Prostate gland (tissue), 2 donors: Measurements from ENCODE around the gene TBX2. TPM values are rescaled to one million over a fixed set of nuclear protein-coding genes. Genes with fewer than 3 reads are reported as not detected.

Source experiments
- DNase-seq: peaks from one replicate; pipeline ENCODE4 v3.0.0-alpha.2; 2019; ENCODE audit warnings: low spot score
- H3K27ac ChIP-seq, 2 donors: fragments of 200-600 bp; sonication (generic); 2 replicates each; pipeline ENCODE4 v1.5.1; 2017 to 2019
- H3K27me3 ChIP-seq: fragments of 200-600 bp; sonication (generic); replicated peaks from 2 replicates; pipeline ENCODE4 v1.5.1; 2019; ENCODE audit not compliant: insufficient read depth
- H3K36me3 ChIP-seq, 2 donors: fragments of 200-600 bp; sonication (generic); 1 replicate in 1 of 2; 2 replicates in 1 of 2; pipeline versions ENCODE4 v1.5.1 to v1.8.1; 2017 to 2019
- H3K4me1 ChIP-seq: fragments of 200-600 bp; sonication (generic); replicated peaks from 2 replicates; pipeline ENCODE4 v1.5.1; 2019
- H3K4me3 ChIP-seq, 2 donors: fragments of 200-600 bp; sonication (generic); 2 replicates each; pipeline ENCODE4 v1.5.1; 2017 to 2019
- H3K9me3 ChIP-seq: fragments of 200-600 bp; sonication (generic); 2 replicates; pipeline ENCODE4 v1.5.1; 2017
- POLR2A ChIP-seq: fragments of 450-650 bp; IDR thresholded peaks from one replicate; pipeline ENCODE4 v1.6.1; 2016; ENCODE audit warnings: antibody characterized with exemption, mild to moderate bottlenecking
- POLR2AphosphoS5 ChIP-seq: sonication (generic); formaldehyde crosslinking; IDR thresholded peaks from one replicate; pipeline ENCODE4 v1.6.1; 2017; ENCODE audit warnings: antibody characterized with exemption
- WGBS: methylation state at CpG from one replicate; pipeline ENCODE4 v1.1.5; 2018; 5-methylcytosine and 5-hydroxymethylcytosine counted together
- intact Hi-C: fragments of 100-400 bp; cut with DNase I; formaldehyde crosslinking; loops from one replicate; pipeline ENCODE4 v1.14.2; 2022
- total RNA-seq, 2 donors: library from RNA; depleted of rRNA; stranded (reverse); fragments of >200 nt; gene quantifications; one replicate each; pipeline ENCODE4 v1.1.0, GENCODE V29; 2016
- TF ChIP-seq, protein P1 (sequence below), 4 experiments: fragments of 200-600 bp in 2 of 4; fragments of 450-650 bp in 2 of 4; sonication (generic) in 2 of 4; IDR thresholded peaks; 1 replicate in 3 of 4; 2 replicates in 1 of 4; pipeline ENCODE4 v1.5.1; 2016 to 2019; ENCODE audit warnings: antibody characterized with exemption in 4 of 4, mild to moderate bottlenecking in 2 of 4, moderate library complexity in 2 of 4

The TBX2 gene
- total RNA-seq, 2 donors from 2014 or later: 9.2 to 34.1 TPM

GRCh38 chr17:61457226-61457983, 57.8 kb downstream of the TBX2 start:
- no peaks in the 10 kb centered on the region for H3K4me1 ChIP-seq
- intact Hi-C loops: loop anchor here (5.0 kb wide), 2 partner anchors 35 to 45 kb away; no protein-coding TSS in a partner anchor
- no peak overlapping the region for H3K4me3 ChIP-seq

GRCh38 chr17:61458000-61458399, 58.4 kb downstream of the TBX2 start:
- TF ChIP-seq POLR2A: no peak
- TF ChIP-seq, protein P1, sequence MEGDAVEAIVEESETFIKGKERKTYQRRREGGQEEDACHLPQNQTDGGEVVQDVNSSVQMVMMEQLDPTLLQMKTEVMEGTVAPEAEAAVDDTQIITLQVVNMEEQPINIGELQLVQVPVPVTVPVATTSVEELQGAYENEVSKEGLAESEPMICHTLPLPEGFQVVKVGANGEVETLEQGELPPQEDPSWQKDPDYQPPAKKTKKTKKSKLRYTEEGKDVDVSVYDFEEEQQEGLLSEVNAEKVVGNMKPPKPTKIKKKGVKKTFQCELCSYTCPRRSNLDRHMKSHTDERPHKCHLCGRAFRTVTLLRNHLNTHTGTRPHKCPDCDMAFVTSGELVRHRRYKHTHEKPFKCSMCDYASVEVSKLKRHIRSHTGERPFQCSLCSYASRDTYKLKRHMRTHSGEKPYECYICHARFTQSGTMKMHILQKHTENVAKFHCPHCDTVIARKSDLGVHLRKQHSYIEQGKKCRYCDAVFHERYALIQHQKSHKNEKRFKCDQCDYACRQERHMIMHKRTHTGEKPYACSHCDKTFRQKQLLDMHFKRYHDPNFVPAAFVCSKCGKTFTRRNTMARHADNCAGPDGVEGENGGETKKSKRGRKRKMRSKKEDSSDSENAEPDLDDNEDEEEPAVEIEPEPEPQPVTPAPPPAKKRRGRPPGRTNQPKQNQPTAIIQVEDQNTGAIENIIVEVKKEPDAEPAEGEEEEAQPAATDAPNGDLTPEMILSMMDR (IDR thresholded peaks at IDR 0.05): no peak
- no peak for TF ChIP-seq POLR2AphosphoS5
- no peaks in the 10 kb centered on the region for H3K36me3 ChIP-seq
- H3K27ac ChIP-seq: peak overlapping the region in 1 of 2 donors; percentile 21
- 52% methylated on average over 14 of the region's 14 CpGs for WGBS
- DNase-seq: no peak
- intact Hi-C loops: loop anchor here (5.0 kb wide), 2 partner anchors 34 to 46 kb away; no protein-coding TSS in a partner anchor
- H3K4me1 ChIP-seq: no peaks in the 10 kb centered on the region
- peaks cover 32% of the 10 kb centered on the region for H3K27me3 ChIP-seq
- no peak overlapping the region for H3K4me3 ChIP-seq
- H3K9me3 ChIP-seq: no peaks in the 10 kb centered on the region

More at GRCh38 chr17:61457226-61457983, 57.8 kb downstream of the TBX2 start:
- Histone ChIP-seq H3K27me3 (peaks cover 37% of the 10 kb centered on the region), H3K9me3 (no peaks in the 10 kb centered on the region), H3K36me3 (no peaks in the 10 kb centered on the region), H3K27ac (peak overlapping the region in 1 of 2 donors; percentile 21)
- no peak for DNase-seq
- TF ChIP-seq, protein P1 (IDR thresholded peaks at IDR 0.05): no peak
- TF ChIP-seq POLR2AphosphoS5 (no peak), POLR2A (no peak)
- 31% methylated on average over 37 of the region's 39 CpGs for WGBS

DNA sequence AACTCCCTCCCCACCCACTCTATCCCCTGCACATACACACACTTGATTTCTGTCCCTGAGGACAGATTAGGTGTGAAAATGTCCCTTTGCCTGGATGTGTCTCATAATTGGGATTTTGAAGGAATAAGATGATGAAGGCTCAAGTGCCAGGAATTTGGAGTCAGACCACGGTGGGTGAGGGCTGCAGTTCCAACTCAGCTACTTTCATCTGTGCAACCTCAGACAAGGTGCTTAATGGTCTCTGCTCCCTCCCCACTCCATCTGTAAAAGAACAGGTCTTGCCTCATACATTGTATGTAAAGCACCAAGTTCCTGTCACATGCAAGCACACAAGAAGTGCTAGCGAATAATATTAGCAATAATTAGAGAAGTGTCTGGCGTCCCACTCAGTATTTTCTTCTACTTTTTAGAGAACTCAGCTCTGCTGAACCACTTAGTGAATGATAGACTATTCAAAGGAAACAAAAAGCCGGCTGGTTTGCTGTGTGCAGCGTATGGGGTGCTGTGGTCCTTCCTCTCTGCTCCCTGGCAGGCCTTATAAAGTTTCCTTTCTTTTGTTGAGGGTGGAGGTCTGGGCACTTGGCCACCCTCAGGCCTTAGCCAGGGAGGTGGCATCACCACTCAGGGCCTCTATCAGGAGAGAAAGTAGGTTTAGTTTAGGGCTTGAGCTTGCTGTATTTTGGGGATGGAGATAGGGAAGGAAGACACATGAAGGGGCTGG, 58.9 kb downstream of the TBX2 start:
- DNase-seq: no peak
- peaks cover 34% of the 10 kb centered on the region for H3K27me3 ChIP-seq
- no peak overlapping the region for H3K4me3 ChIP-seq
- no peak overlapping the region for H3K27ac ChIP-seq
- WGBS: 68% methylated on average over 5 of the region's 5 CpGs
- H3K9me3 ChIP-seq: no peaks in the 10 kb centered on the region
- no peaks in the 10 kb centered on the region for H3K36me3 ChIP-seq
- TF ChIP-seq, protein P1 (IDR thresholded peaks at IDR 0.05): no peak
- TF ChIP-seq POLR2AphosphoS5 (no peak), POLR2A (no peak)
- intact Hi-C loops: loop anchor here (5.0 kb wide), 2 partner anchors 34 to 46 kb away; no protein-coding TSS in a partner anchor
- H3K4me1 ChIP-seq: no peaks in the 10 kb centered on the region

Other genes with a start within 250 kb of the TBX2 start
- 1 to 10 TPM; 3.5 to 5.0 TPM for gene TBX4, start 52.6 kb downstream of the TBX2 start, total RNA-seq
- gene NACA2, start 191.4 kb downstream of the TBX2 start, total RNA-seq: 1 to 10 TPM in 1 of 2 donors, not detected in 1; 2.1 TPM